GM10847 (cell line): ENCODE data around the gene CASK.

Experiments used
- POLR2A ChIP-seq: IDR thresholded peaks from 2 replicates; pipeline ENCODE4 v1.6.1; 2011; ENCODE audit not compliant: insufficient read length; ENCODE audit errors: extremely low read depth

CASK gene

DNA sequence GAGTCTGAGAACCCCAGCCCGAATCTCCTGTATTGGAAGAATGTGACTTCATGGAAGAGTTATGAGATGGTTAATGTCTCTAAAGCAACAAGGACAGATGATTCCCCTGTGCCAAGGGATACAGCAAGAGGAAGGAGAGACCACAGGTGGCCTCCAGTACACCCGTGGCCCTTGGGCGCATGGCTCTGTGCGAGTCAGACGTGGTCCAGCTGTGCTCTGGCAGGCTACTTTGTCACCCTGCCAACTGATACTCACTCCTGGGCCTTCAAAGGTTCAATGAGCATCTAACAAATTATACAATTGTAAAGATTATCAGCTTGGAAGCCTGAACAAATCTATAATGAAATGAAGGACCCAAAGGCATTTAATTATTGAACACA, 404.5 kb downstream of the CASK start:
- TF ChIP-seq POLR2A = no peak

- no peak for TF ChIP-seq POLR2A
These were observed 405.1 kb downstream of the CASK start for GRCh38 chrX:41518127-41518840.

DNA sequence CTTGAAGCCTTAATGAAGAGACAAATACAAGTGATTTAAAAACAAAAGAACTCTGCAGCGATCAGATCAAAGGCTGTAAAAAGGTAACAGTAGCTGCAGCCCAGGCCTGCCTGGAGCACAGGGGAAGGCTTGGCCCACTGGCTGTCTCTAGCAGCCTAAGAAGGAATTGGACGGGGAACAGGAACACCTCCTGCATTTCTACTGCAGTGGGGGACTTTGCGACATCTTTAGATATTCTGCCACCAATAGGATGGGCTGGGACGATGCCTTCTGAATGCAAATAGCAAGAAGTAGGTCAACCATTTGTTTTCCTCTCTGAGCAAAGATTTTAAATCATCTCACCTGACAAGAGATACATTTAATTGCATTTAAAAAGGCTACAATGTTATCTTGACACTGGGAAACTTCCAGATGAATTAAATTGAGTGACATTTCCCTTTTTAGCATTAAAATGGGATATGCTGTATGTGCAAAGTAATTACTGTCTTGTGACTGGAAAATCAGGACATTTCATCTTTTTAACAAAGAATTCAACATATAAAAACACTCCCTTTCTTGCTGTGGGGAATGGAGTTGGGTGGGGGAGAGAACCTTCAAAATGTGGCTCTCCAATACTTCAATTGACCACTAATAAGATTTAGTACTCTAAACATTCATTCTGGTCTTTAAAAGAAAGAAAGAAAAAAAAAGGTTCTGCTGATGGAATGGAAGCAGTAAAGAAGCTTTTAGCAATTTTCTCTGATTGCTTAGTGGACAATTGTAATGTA, 406.2 kb downstream of the CASK start:
- no peak for TF ChIP-seq POLR2A

DNA sequence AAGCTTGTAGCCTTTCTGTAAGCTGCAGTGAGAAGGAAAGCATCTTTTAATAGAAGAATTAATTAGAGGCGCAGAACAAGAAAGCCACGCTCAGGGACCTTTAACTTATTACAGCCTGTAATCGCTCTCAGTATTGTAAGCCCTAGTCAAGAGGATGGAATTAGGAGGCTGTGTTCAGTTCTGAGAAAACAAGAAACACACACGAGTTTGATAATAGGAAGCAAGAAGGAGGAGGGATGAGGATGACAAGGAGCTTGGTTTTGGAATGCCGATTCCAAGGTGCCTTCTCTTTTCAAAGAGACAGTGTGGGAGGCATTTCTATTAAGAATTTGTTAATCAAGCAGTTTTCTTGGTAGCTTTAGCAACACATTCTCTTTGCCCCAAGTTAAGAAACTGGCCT, 406.9 kb downstream of the CASK start:
- TF ChIP-seq POLR2A = no peak

GRCh38 chrX:41515376-41515775, 408.0 kb downstream of the CASK start:
- TF ChIP-seq POLR2A = no peak

DNA sequence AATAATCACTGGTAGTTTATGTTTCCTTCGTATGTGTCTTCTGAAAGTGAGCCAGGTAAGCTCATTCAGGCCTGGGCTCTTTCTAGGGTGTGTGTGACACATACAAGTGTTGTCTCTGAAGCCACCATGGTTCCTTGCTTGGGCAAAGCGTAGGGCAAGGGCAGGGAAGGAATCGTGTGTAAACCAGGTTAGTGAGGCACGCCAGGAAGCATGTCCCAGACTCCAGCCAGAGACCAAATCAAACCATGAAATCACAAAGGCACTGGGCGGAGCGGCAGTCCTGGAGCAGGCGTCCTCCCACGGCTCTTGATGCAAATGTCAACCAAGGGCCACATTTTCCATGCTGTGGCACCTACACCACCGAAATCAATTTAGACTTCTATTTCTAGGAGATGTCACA, 409.2 kb downstream of the CASK start:
- no peak for TF ChIP-seq POLR2A

DNA sequence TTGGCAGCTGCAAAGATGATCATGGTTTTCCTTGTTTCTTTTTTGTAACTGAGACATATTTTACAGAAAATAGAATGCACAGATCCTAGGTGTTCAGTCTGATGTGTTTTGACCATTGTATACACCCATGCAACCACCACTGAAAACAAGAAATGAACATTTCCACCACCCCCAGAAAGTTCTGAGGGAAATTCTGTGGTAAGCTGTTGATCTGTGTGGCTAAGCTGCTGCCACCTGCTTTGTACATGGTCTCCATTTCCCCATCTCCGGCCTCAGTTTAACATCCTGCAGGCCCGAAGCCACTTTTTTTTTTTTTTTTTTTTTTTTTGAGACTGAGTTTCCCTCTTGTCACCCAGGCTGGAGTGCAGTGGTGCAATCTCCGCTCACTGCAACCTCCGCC, 411.0 kb downstream of the CASK start:
- no peak for TF ChIP-seq POLR2A

DNA sequence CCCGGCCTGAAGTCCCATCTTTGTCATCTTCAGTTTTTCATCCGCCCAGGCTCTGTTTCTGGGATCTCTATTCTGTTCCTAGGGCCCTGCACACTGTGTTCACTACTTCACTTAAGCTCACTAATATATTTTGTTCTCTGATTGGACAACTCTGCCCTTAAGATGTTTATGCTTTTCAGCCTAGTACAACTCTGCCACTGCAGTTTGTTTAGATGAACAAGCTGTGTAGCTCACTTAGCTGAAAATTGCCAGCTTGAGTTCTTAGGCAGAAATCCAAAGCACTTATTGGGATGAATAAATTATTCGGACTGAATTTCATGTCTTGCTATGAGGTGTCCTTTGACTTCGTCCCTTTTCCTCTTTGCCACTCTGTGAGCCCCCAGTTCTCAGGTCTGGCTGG, 415.4 kb downstream of the CASK start:
- no peak for TF ChIP-seq POLR2A

DNA sequence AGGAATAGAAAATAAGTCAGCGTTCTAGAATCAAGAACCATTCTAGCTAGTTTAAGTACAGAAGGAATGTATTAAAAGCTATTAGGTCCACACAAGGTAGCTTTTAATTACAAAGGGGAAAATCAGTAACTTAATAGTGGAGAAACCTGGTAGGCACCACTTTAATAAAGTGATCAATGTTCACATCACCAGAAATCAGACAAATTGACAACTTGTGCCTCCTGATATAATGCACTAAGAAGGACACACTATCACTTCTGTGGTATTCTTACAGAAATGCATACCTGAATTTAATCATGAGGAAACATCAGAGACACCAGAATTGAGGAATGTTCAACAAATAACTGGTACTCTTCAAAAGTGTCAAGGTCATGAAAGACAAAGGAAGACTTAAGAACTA, 421.4 kb downstream of the CASK start:
- TF ChIP-seq POLR2A = no peak

DNA sequence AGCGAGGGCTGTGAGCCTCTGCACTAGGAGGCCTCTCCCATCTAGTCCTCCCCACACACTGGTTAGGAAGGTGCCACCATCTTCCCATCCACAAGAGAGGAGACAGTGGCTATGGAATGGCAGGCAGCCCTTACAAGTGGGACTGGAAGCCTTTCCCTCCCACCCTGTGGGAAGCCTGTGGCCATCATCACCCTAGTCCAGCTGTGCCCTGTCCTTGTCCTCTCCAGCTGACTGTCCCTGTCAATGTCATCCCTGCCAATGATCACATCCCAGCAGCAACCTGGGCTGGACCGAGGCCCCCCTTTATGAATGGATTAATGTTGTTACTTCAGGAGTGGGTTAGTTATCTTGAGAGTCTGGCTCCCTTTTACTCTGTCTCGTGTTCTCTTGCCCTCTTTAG, 423.4 kb downstream of the CASK start:
- no peak for TF ChIP-seq POLR2A

DNA sequence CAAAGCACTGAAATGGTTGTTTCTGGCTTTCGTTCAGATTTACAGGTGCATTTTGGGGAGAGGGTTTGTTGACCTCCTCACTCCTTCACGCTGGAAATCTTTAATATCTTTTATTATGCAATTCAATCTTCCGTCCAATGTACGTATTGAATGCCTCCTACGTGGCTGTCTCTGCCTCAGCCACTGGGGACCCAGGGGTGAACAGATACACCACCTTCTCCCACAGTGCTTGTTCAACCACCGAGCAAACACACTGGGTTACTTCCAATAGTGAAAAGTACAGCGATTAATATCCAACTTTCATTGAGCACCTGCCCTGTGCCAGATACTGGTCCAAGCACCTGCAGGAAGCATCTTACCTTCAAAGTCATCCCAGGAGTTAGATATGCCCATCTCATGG, 424.2 kb downstream of the CASK start:
- no peak for TF ChIP-seq POLR2A

GRCh38 chrX:41491267-41492004, 431.9 kb downstream of the CASK start:
- no peak for TF ChIP-seq POLR2A

DNA sequence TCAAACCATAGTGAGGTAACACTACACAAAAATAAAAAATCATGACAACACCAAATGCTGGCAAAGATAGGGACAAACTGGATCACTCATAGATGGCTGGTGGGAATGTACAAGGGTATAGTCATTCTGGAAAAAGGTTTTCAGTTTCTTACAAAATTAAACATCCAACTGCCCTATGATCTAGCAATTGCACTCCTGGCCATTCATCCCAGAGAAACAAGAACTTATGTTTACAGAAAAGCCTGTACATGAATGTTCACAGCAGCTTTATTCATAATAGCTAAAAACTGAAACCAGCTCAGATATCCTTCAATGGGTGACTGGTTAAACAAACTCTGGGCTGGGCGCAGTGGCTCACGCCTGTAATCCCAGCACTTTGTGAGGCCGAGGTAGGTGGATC, 432.9 kb downstream of the CASK start:
- TF ChIP-seq POLR2A = no peak

DNA sequence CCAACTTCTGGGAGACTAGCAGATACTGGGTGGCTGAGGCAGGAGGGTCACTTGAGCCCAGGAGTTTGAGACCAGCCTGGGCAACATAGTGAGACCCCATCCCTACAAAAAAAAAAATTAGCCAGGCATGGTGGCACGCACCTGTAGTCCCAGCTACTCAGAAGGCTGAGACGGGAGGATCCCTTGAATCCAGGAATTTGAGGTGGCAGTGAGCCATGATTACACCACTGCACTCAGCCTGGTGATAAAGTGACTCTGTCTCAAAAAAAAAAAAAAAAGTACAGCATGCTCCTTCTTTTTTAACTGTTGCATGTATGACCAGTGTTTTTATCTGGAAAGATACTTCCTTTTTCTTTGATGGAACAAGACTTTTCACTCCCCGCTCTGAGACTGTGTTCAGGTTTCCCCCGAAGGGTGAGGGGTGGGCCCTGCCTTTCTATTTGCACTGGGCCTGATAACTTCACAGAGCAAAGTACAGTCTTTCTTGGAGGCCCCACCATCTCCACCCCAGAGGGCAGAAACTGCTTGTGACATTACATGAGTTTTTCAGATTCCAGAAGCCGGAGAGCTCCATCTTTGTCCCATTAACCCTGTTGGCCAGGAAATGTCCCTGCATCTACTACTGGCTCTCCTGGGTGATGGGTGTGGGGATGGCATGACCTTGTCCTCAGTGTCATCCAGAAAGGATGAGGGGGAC, 441.1 kb downstream of the CASK start:
- TF ChIP-seq POLR2A = no peak

GRCh38 chrX:41481264-41482109, 441.9 kb downstream of the CASK start:
- TF ChIP-seq POLR2A = no peak
